GM12878 (cell line): ENCODE results near the gene ZCCHC2. TPM values are rescaled to one million over a fixed set of nuclear protein-coding genes. Genes with fewer than 3 reads are reported as not detected.

Experiments
- ATAC-seq: fragments of 200-7000 bp; cut with Tn5 transposase; 3 replicates; pipeline ENCODE4 v1.9.1; 2020; ENCODE audit warnings: mild to moderate bottlenecking, moderate library complexity
- BruUV-seq: library from RNA; stranded (reverse); fragments of 400-500 nt; replicated peaks from 2 replicates; lab custom pipeline; 2021; lab: Mats Ljungman, UMichigan
- CTCF ChIA-PET: fragments of 300-600 bp; sonication (Branson Sonifier 250); formaldehyde crosslinking; extraction: SDS; loops from one replicate; lab custom pipeline; 2021; ENCODE audit warnings: inconsistent platforms; lab: Yijun Ruan, JAX
- POLR2A ChIA-PET: fragments of 350-600 bp; formaldehyde crosslinking; extraction: SDS; loops from one replicate; lab custom pipeline; 2021; ENCODE audit warnings: inconsistent platforms; lab: Charles Lee
- RAD21 ChIA-PET: fragments of 300-600 bp; sonication (Branson Sonifier 250); formaldehyde crosslinking; loops from one replicate; lab custom pipeline; 2023; ENCODE audit warnings: antibody characterized with exemption; ENCODE audit not compliant: unreplicated experiment; lab: Charles Lee
- SMC1A ChIA-PET: fragments of 300-600 bp; sonication (Branson Sonifier 250); formaldehyde crosslinking; loops from one replicate; lab custom pipeline; 2023; ENCODE audit not compliant: unreplicated experiment, uncharacterized antibody; lab: Charles Lee
- DNase-seq: peaks from one replicate; pipeline ENCODE4 v3.0.0-alpha.2; 2011; ENCODE audit warnings: low read depth, low spot score
- FAIRE-seq: peaks from 3 replicates; lab custom pipeline; 2011; peaks lifted over from hg19 to GRCh38; lab: Jason Lieb, UNC
- H2AFZ ChIP-seq: 2 replicates; pipeline ENCODE4 v1.6.0; 2011; ENCODE audit warnings: low read depth, low read length, control low read depth; ENCODE audit not compliant: control insufficient read depth
- H3K27ac ChIP-seq: 2 replicates; pipeline ENCODE4 v1.5.1; 2011; ENCODE audit warnings: control low read depth; ENCODE audit not compliant: control insufficient read depth, insufficient read depth
- H3K27me3 ChIP-seq, 2 experiments: replicated peaks in 1 of 2; 2 replicates each; pipeline versions ENCODE4 v1.6.0 to v1.6.1; 2011; ENCODE audit warnings: low read length in 1 of 2; ENCODE audit not compliant: control insufficient read depth in 2 of 2, insufficient read depth in 2 of 2
- H3K36me3 ChIP-seq, 2 experiments: 2 replicates each; pipeline ENCODE4 v1.5.1; 2011; ENCODE audit warnings: low read length in 1 of 2; ENCODE audit not compliant: control insufficient read depth in 2 of 2, insufficient read depth in 2 of 2
- H3K4me1 ChIP-seq: 2 replicates; pipeline ENCODE4 v1.6.1; 2011; ENCODE audit warnings: mild to moderate bottlenecking, low read length, moderate library complexity, mixed read lengths; ENCODE audit not compliant: control insufficient read depth, insufficient read depth
- H3K4me2 ChIP-seq: 2 replicates; pipeline ENCODE4 v1.6.0; 2011; ENCODE audit warnings: control low read depth; ENCODE audit not compliant: control insufficient read depth, insufficient read depth
- H3K4me3 ChIP-seq: fragments of 200-600 bp; sonication (generic); 2 replicates; pipeline ENCODE4 v1.5.1; 2016
- H3K79me2 ChIP-seq: 2 replicates; pipeline ENCODE4 v1.6.0; 2011; ENCODE audit warnings: low read length; ENCODE audit not compliant: control insufficient read depth, insufficient read depth
- H3K9ac ChIP-seq: 2 replicates; pipeline ENCODE4 v1.8.0; 2011; ENCODE audit warnings: low read length, control low read depth, mixed read lengths; ENCODE audit not compliant: control insufficient read depth, insufficient read depth
- H3K9me3 ChIP-seq: replicated peaks from 3 replicates; pipeline ENCODE4 v1.5.1; 2011; ENCODE audit warnings: mild to moderate bottlenecking, low read length; ENCODE audit not compliant: control insufficient read depth, insufficient read depth
- H4K20me1 ChIP-seq: 2 replicates; pipeline ENCODE4 v1.6.0; 2011; ENCODE audit not compliant: control insufficient read depth, insufficient read depth
- CHD4 ChIP-seq: fragments of 200-600 bp; sonication (generic); IDR thresholded peaks from 2 replicates; pipeline ENCODE4 v1.6.1; 2016; ENCODE audit warnings: mild to moderate bottlenecking
- CREM ChIP-seq: IDR thresholded peaks from 2 replicates; pipeline ENCODE4 v1.6.1; 2014; ENCODE audit warnings: antibody characterized with exemption, low read depth
- ESRRA ChIP-seq: IDR thresholded peaks from 2 replicates; pipeline ENCODE4 v1.6.1; 2012; ENCODE audit warnings: mild to moderate bottlenecking, low read length, improper control_type of control experiment
- KAT2A ChIP-seq: conservative IDR thresholded peaks from 2 replicates; pipeline ENCODE4 v1.6.1; 2011; ENCODE audit warnings: low read depth, low read length; ENCODE audit not compliant: control insufficient read depth
- LARP7 ChIP-seq: fragments of 450-650 bp; IDR thresholded peaks from 2 replicates; pipeline ENCODE4 v1.6.1; 2017; ENCODE audit warnings: mild to moderate bottlenecking
- MEF2B ChIP-seq: fragments of 450-650 bp; IDR thresholded peaks from 2 replicates; pipeline ENCODE4 v1.6.1; 2018; ENCODE audit warnings: mild to moderate bottlenecking, moderate library complexity; ENCODE audit not compliant: partially characterized antibody, poor library complexity, severe bottlenecking
- NR2C1 ChIP-seq: fragments of 450-650 bp; IDR thresholded peaks from 2 replicates; pipeline ENCODE4 v1.6.1; 2017; ENCODE audit warnings: antibody characterized with exemption, mild to moderate bottlenecking, moderate library complexity
- NR2C2 ChIP-seq: IDR thresholded peaks from 2 replicates; pipeline ENCODE4 v1.6.1; 2011; ENCODE audit warnings: borderline replicate concordance, low read depth; ENCODE audit not compliant: control insufficient read depth, insufficient read length
- WGBS: methylation state at CpG from one replicate; pipeline ENCODE4 v1.1.6; 2016; ENCODE audit warnings: low lambda C conversion rate; ENCODE audit not compliant: insufficient replicate concordance, insufficient coverage; ENCODE audit errors: missing lambda C conversion rate; 5-methylcytosine and 5-hydroxymethylcytosine counted together
- in situ Hi-C: fragments of 300-500 bp; cut with MboI; formaldehyde crosslinking; loops from 9 replicates; pipeline ENCODE4 v1.14.3; 2018; ENCODE audit warnings: mixed read lengths
- intact Hi-C: fragments of 100-400 bp; cut with micrococcal nuclease; formaldehyde crosslinking; loops from one replicate; pipeline ENCODE4 v1.14.2; 2022; ENCODE audit not compliant: unreplicated experiment
- polyA plus RNA-seq, 11 experiments: library from polyadenylated mRNA; depleted of rRNA in 4 of 11; unstranded in 6 of 11; stranded (reverse) in 5 of 11; fragments of >200 nt; fragmentation: Nextera tagmentation in 4 of 11; fragmentation: Illumina TruSeq in 1 of 11; extraction: Ambion mirVana in 4 of 11; extraction: Trizol in 1 of 11; gene quantifications; 1 replicate in 1 of 11; 2 replicates in 10 of 11; pipeline versions ENCODE4 v1.2.1 to v1.2.3, GENCODE V29; 2011 to 2016; ENCODE audit warnings: inconsistent platforms in 2 of 11, missing spikeins in 2 of 11, low read depth in 1 of 11
- total RNA-seq, 4 experiments: library from RNA; depleted of rRNA in 3 of 4; stranded (reverse); fragments of >200 nt in 3 of 4; fragmentation: Illumina TruSeq in 1 of 4; extraction: Trizol in 1 of 4; gene quantifications; 2 replicates each; pipeline versions ENCODE4 v1.2.1 to v1.2.3, GENCODE V29; 2013 to 2021
- TF ChIP-seq, protein P1 (sequence below): fragments of 450-650 bp; formaldehyde crosslinking; IDR thresholded peaks from 2 replicates; pipeline ENCODE4 v1.4.0; 2020; ENCODE audit warnings: mild to moderate bottlenecking, moderate library complexity

The ZCCHC2 gene
- total and polyA plus RNA-seq, 10 of the 15 experiments (the other 5 are each of a cell fraction or from before 2014, with no cell fraction given) = 1.7 to 17.4 (median 8.6) TPM

DNA sequence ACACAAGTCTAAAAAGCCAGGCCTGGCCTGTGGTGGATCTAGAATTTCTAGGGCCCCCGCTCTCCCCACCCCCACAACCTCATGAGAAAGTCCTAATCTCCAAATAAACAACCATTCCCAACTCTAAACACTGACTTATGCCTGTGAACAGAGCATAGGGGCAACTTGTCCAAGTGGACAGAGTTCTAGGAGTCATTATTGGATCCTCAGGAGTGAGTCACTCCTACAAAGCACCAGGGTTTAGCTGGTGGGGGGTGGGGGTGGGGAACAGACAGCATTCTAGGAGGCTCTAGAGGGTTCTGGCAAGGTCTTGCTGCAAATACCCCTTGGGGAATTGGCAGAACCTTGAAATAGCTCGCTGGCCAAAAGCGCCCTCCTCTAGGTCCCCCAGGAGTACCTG is 83.3 kb downstream of the ZCCHC2 start:
- H3K4me2 ChIP-seq = no peak overlapping the region
- H3K27me3 ChIP-seq = no peaks in the 10 kb centered on the region
- H3K4me1 ChIP-seq = no peaks in the 10 kb centered on the region
- DNase-seq (no peak), ATAC-seq (no peak), FAIRE-seq (no peak)
- ChIA-PET RAD21 (no interaction called here), POLR2A (interaction anchor here (0.6 kb wide), 1 partner anchor 840 kb away, joined by 4 read pairs; no protein-coding TSS in a partner anchor), SMC1A (interaction anchor here (0.6 kb wide), 1 partner anchor 1274 kb away, joined by 3 read pairs; no protein-coding TSS in a partner anchor), CTCF (no interaction called here)
- no peaks in the 10 kb centered on the region for H4K20me1 ChIP-seq
- intact Hi-C loops = no loop called here
- H3K4me3 ChIP-seq = no peak overlapping the region
- no peak for TF ChIP-seq NR2C1
- no peak for TF ChIP-seq ESRRA
- TF ChIP-seq CHD4 = no peak
- TF ChIP-seq, protein P1, sequence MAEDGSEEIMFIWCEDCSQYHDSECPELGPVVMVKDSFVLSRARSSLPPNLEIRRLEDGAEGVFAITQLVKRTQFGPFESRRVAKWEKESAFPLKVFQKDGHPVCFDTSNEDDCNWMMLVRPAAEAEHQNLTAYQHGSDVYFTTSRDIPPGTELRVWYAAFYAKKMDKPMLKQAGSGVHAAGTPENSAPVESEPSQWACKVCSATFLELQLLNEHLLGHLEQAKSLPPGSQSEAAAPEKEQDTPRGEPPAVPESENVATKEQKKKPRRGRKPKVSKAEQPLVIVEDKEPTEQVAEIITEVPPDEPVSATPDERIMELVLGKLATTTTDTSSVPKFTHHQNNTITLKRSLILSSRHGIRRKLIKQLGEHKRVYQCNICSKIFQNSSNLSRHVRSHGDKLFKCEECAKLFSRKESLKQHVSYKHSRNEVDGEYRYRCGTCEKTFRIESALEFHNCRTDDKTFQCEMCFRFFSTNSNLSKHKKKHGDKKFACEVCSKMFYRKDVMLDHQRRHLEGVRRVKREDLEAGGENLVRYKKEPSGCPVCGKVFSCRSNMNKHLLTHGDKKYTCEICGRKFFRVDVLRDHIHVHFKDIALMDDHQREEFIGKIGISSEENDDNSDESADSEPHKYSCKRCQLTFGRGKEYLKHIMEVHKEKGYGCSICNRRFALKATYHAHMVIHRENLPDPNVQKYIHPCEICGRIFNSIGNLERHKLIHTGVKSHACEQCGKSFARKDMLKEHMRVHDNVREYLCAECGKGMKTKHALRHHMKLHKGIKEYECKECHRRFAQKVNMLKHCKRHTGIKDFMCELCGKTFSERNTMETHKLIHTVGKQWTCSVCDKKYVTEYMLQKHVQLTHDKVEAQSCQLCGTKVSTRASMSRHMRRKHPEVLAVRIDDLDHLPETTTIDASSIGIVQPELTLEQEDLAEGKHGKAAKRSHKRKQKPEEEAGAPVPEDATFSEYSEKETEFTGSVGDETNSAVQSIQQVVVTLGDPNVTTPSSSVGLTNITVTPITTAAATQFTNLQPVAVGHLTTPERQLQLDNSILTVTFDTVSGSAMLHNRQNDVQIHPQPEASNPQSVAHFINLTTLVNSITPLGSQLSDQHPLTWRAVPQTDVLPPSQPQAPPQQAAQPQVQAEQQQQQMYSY (CRISPR knock-in tag) = no peak
- no peak for TF ChIP-seq CREM
- TF ChIP-seq LARP7 = no peak
- no peak for TF ChIP-seq KAT2A
- TF ChIP-seq MEF2B = no peak
- no peak for TF ChIP-seq NR2C2
- no peaks in the 10 kb centered on the region for H3K79me2 ChIP-seq
- no peaks in the 10 kb centered on the region for H3K36me3 ChIP-seq
- no peak overlapping the region for H3K9ac ChIP-seq
- H2AFZ ChIP-seq = no peak overlapping the region
- BruUV-seq = no TSS peak
- in situ Hi-C loops = no loop called here
- 19% methylated on average over 3 of the region's 3 CpGs for whole genome bisulfite sequencing
- H3K9me3 ChIP-seq = no peaks in the 10 kb centered on the region
- no peak overlapping the region for H3K27ac ChIP-seq
